WI38 (cell line): ENCODE measurements around the gene ZNF593OS.

ENCODE experiments used
- H3K4me3 ChIP-seq: 2 replicates; pipeline ENCODE4 v1.5.1; 2011; ENCODE audit warnings: low read depth, mild to moderate bottlenecking, control low read depth, low read length
- CTCF ChIP-seq: IDR thresholded peaks from 2 replicates; pipeline ENCODE4 v1.5.1; 2012; ENCODE audit warnings: low read depth, mild to moderate bottlenecking, control low read depth, low read length

Gene ZNF593OS

GRCh38 chr1:26212726-26213125 is 41.1 kb upstream of the ZNF593OS start:
- H3K4me3 ChIP-seq: no peak overlapping the region
- no peak for TF ChIP-seq CTCF

- no peak overlapping the region for H3K4me3 ChIP-seq
- TF ChIP-seq CTCF: no peak
Observed at GRCh38 chr1:26210147-26210870, 38.7 kb upstream of the ZNF593OS start.

GRCh38 chr1:26203642-26204318 is 32.1 kb upstream of the ZNF593OS start:
- no peak overlapping the region for H3K4me3 ChIP-seq
- no peak for TF ChIP-seq CTCF

- no peak for TF ChIP-seq CTCF
- no peak overlapping the region for H3K4me3 ChIP-seq
Observed at GRCh38 chr1:26200413-26200812, 28.8 kb upstream of the ZNF593OS start.

GRCh38 chr1:26197813-26198212 is 26.2 kb upstream of the ZNF593OS start:
- H3K4me3 ChIP-seq: no peak overlapping the region
- no peak for TF ChIP-seq CTCF

- TF ChIP-seq CTCF: no peak
- H3K4me3 ChIP-seq: no peak overlapping the region
Observed at GRCh38 chr1:26197301-26197700, 25.7 kb upstream of the ZNF593OS start.

GRCh38 chr1:26195805-26196204 is 24.2 kb upstream of the ZNF593OS start:
- no peak for TF ChIP-seq CTCF
- H3K4me3 ChIP-seq: no peak overlapping the region
